Stimulated activated naive CD8-positive, alpha-beta T cell treated with anti-CD3 and anti-CD28 coated beads, Interleukin-15, amount 100 ng/mL, for 72 hours (primary cell): ENCODE measurements around the gene MYO7A.
A peak's percentile ranks its signal among the peaks of the same experiment; 100 is the strongest.

ENCODE experiments used
- ATAC-seq: fragments of 150-1000 bp; cut with Tn5 transposase; 2 replicates; pipeline ENCODE4 v1.10.0; 2021; ENCODE audit warnings: mild to moderate bottlenecking, moderate library complexity
- DNase-seq, 2 donors: peaks; one replicate each; pipeline ENCODE4 v3.0.0; 2021 to 2022
- H3K27ac Mint-ChIP-seq, 2 donors: one replicate each; pipeline ENCODE4 v1.8.0; 2022; ENCODE audit warnings: mild to moderate bottlenecking in 2 of 2, mixed read lengths in 2 of 2, moderate library complexity in 2 of 2
- H3K27me3 Mint-ChIP-seq: one replicate; pipeline ENCODE4 v1.8.0; 2022; ENCODE audit warnings: mixed read lengths
- H3K4me1 Mint-ChIP-seq: one replicate; pipeline ENCODE4 v1.8.0; 2022; ENCODE audit warnings: mild to moderate bottlenecking, mixed read lengths
- H3K4me3 Mint-ChIP-seq, 2 donors: one replicate each; pipeline ENCODE4 v1.8.0; 2022; ENCODE audit warnings: mild to moderate bottlenecking in 2 of 2, mixed read lengths in 2 of 2, moderate library complexity in 1 of 2
- H3K9me3 Mint-ChIP-seq, 2 donors: one replicate each; pipeline ENCODE4 v1.8.0; 2022; ENCODE audit warnings: mixed read lengths in 2 of 2

Gene MYO7A

DNA sequence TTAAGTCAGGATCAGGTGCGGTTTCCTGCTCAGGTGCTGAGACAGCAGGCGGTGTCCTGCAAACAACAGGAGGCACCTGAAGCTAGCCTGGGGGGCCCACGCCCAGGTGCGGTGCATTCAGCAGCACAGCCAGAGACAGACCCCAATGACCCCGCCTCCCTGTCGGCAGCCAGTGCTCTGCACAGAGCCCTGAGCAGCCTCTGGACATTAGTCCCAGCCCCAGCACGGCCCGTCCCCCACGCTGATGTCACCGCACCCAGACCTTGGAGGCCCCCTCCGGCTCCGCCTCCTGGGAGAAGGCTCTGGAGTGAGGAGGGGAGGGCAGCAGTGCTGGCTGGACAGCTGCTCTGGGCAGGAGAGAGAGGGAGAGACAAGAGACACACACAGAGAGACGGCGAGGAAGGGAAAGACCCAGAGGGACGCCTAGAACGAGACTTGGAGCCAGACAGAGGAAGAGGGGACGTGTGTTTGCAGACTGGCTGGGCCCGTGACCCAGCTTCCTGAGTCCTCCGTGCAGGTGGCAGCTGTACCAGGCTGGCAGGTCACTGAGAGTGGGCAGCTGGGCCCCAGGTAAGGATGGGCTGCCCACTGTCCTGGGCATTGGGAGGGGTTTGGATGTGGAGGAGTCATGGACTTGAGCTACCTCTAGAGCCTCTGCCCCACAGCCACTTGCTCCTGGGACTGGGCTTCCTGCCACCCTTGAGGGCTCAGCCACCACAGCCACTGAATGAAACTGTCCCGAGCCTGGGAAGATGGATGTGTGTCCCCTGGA lies at the start of gene MYO7A:
TSS of gene MYO7A (plus strand) at position 327 of the 772 bp plus-strand sequence. CDS start 2,389 bp downstream, outside the sequence.
- Mint-ChIP-seq H3K9me3 (no peaks in the 10 kb centered on the region), H3K27ac (peak within 1 kb of the TSS in 1 of 2 donors; percentile 69), H3K4me3 (peak within 1 kb of the TSS; percentile 69 to 81), H3K27me3 (peaks cover 29% of the 10 kb centered on the region), H3K4me1 (peaks cover 24% of the 10 kb centered on the region)
- no peak for ATAC-seq
- DNase-seq, result no peak

DNA sequence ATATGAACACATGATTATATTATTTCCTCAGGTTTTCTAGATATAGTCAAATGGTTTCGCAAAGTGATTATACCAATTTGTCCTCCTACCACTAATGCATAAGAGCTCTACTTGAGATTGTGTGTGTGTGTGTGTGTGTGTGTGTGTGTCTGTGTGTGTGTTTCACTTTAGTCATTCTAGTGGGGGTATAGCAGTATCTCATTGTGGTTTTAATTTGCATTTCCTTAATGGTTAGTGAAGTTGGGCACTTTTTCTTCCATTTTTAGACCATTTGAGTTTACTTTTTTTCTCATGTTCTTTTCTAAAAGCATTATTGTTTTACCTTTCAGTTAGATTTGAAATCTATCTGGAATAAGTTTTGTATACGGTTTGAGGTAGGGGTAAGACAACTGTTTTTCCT lies 48.4 kb upstream of the MYO7A start:
- ATAC-seq (no peak), DNase-seq (no peak)
- Mint-ChIP-seq H3K27ac (no peak overlapping the region), H3K4me1 (peaks cover 47% of the 10 kb centered on the region), H3K4me3 (no peak overlapping the region), H3K9me3 (peaks cover 8 to 12% of the 10 kb centered on the region in 2 donors), H3K27me3 (no peaks in the 10 kb centered on the region)

DNA sequence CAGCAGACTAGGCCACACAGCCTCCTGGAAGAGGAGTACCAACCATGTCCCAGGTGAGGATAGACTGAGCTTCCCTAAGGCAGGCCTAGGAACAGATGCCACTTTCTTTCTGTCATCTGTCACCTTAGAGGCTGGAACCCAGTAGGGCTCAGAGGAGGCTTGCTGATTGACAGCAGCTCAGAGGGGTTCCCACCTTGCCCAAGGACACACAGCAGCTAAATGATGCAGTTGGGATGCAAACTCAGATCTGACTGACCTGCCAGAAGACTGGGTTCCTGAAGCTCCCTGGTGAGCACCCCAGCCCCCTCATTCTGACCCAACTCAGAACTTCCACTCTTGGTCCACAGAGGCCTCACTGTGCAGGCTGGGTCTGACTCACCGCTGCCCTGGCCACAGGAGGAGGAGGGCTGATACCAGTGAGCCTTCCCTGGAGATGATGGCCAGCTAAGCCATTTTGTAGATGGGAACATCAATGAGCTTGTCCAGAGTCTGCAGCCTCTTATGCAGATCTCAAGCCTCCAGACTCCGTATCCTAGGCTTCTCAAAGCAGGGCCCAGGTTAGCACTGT lies 47.3 kb upstream of the MYO7A start:
- Mint-ChIP-seq H3K9me3 (peaks cover 8 to 12% of the 10 kb centered on the region in 2 donors), H3K27ac (no peak overlapping the region), H3K4me1 (peaks cover 47% of the 10 kb centered on the region), H3K4me3 (no peak overlapping the region), H3K27me3 (no peaks in the 10 kb centered on the region)
- no peak for DNase-seq
- ATAC-seq, result no peak

DNA sequence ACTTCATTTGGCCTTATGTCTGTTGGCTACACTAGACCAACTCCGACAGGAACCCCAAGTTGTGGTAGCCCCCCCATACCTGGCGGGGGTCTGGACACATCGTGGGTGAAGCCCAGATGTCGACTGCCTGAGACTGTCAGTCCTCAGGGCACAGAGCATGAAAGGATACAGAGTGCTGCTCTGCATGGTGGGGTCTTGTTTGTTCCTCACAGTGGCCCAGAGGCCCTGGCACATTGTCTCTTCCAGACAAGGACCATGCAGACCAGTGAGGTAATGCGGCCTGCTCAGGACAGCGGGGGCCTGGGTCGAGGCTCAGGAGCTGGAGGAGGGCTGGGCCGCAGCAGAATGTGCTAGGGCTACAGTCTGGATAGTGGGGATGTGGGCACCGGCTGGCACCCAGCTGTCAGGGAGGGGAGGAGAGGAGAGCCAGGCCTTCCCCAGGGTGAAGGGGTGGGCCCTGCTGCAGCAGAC lies 46.6 kb upstream of the MYO7A start:
- Mint-ChIP-seq H3K9me3 (peaks cover 8 to 12% of the 10 kb centered on the region in 2 donors), H3K27me3 (no peaks in the 10 kb centered on the region), H3K27ac (peak overlapping the region in 1 of 2 donors; percentile 88), H3K4me3 (no peak overlapping the region), H3K4me1 (peaks cover 47% of the 10 kb centered on the region)
- ATAC-seq (no peak), DNase-seq (no peak)

DNA sequence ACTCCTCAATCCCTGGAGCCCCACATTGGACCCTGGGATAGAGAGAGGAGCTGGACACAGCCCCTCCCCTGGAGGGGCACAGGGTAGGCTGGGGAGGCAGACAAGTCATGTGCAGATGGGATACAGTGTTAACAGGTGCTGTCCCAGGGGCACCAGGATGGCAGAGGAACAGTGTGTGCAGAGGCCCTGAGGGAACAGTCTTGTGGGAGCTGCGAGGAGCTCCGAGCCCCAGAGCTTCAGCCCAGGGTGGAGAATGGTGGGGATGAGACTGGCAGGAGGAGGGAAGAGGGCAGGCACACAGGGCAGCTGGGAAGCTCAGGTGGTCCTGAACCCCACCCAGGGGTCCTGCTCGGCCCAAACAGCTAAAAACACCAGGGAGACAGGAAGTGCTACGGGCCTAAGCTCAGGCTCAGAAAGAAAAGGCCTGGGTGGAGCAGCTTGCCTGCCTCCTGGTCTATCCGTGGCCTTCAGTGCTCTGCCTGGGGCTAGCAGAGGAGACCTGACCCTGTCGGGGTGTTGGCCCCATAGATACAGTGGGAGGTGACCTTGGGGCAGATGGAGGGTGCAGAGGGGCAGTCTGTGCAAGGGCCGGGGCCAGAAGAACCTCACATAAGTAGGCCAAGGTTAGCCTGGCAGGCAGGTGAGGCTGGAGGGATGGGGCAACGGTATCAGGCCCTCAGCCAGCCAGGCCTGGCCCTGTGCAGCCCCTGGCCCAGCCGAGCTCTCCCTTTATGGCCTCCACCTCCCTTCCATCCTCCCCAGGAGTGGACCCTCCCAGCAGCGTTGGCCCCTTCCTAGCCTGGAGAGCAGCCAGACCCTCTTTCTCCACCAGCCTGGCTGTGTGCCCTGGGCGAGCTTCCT lies 45.8 kb upstream of the MYO7A start:
- Mint-ChIP-seq H3K4me3 (peak overlapping the region; percentile 85 to 92), H3K27me3 (no peaks in the 10 kb centered on the region), H3K4me1 (peaks cover 53% of the 10 kb centered on the region), H3K27ac (peak overlapping the region; percentile 98 to 99), H3K9me3 (peaks cover 8 to 12% of the 10 kb centered on the region in 2 donors)
- ATAC-seq, result peak; percentile 38
- DNase-seq, result no peak

DNA sequence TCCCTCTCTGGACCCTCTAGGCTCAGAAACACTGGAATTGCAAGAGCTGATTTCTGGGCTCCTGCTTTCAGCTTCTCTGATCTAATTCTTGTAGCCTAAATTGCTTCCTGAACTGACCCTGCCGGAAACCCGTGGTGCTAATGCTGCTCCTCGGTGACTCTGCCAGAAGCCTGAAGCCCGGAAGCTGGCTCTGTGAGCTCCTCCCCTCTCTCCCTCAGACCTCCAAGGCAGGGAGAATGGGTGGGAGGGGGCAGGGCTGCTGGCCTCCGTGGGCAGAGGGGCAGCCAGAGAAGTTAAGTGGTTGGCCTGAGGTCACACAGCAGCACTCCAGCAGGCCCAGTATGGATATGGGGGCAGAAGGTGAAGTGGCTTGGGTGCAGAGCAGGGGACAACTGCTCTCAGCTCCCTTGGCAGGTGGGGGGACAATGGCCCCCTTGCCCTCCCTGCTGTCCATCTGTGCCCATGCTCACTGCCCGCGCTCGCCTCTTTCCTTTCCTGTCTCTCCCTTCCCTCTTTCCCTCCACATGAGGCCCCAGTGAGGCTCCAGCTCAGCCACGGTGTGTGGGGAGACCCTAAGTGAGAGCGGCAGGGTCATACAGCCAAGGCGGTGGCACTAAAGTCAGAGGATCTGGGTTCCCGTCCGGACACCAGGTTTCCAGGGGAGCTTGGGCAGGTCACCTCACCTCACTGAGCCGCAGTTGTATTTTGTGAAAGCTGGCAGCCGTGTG lies 45.0 kb upstream of the MYO7A start:
- ATAC-seq (peak; percentile 91), DNase-seq (peak; percentile 50 to 71)
- Mint-ChIP-seq H3K27ac (peak overlapping the region; percentile 98 to 99), H3K4me3 (peak overlapping the region; percentile 85 to 92), H3K9me3 (peaks cover 8 to 12% of the 10 kb centered on the region in 2 donors), H3K4me1 (peaks cover 53% of the 10 kb centered on the region), H3K27me3 (no peaks in the 10 kb centered on the region)

DNA sequence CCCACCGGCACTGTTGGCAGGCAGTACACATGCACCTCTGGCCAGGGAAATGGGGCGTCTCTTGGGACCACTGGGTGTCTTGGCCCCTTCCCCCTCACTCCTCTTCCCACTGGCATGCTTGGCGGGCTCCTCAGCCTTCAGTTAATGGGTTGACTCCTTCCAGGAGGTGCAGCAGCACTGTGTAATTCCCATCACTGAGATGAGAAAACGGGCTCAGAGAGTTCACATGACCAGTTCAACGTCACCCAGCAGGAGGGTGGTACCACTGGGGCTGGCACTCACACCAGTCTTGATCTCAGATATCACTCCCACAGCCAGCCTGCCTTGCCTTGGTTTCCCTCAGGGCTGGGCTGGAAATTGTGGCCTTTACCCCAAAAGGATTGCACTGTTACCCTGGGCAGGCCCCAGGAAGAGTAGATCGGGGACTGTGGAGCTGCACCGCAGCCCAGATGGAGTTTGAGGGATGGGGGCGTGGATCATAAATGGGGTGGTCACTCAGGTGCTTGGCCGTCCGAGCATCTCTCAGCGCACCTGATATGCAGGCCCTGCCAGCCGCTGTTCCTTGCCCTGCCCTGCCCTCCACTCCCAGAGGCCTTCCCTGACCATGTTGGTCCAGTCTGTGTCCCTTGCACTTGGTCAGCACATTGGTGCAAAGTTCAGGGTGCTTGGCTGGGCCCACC lies 44.3 kb upstream of the MYO7A start:
- H3K4me3 Mint-ChIP-seq, result peak overlapping the region in 1 of 2 donors; percentile 41
- peaks cover 3 to 5% of the 10 kb centered on the region in 2 donors for H3K9me3 Mint-ChIP-seq
- DNase-seq, result no peak
- no peaks in the 10 kb centered on the region for H3K27me3 Mint-ChIP-seq
- peaks cover 53% of the 10 kb centered on the region for H3K4me1 Mint-ChIP-seq
- peak overlapping the region; percentile 98 to 99 for H3K27ac Mint-ChIP-seq
- no peak for ATAC-seq

DNA sequence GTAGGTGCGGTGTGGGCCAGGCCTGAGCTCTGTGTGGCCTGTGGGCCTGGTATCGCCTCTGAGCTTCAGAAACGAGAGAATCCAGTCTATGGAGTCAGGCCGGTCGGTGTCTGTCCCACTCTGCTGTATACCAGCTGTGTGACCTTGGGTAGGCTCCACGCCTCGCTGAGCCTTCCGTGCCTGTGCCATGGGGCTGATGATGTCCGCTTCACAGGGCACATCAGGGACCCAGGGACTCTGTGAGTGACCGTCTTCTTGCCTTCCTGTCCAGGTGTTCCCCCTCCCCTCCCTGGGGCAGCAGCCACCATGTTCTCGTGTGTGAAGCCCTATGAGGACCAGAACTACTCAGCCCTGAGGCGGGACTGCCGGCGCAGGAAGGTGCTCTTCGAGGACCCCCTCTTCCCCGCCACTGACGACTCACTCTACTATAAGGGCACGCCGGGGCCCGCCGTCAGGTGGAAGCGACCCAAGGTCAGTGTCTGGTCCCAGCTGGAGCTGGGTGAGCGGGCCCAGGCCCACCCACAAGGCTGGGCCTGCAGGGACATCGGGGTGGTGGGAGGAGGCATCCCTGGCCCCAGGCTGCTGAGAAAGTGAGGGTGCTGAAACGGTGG lies 43.4 kb upstream of the MYO7A start:
- H3K4me3 Mint-ChIP-seq, result no peak overlapping the region
- H3K4me1 Mint-ChIP-seq, result peaks cover 52% of the 10 kb centered on the region
- DNase-seq (no peak), ATAC-seq (no peak)
- no peaks in the 10 kb centered on the region for H3K9me3 Mint-ChIP-seq
- peak overlapping the region in 1 of 2 donors; percentile 98 for H3K27ac Mint-ChIP-seq
- no peaks in the 10 kb centered on the region for H3K27me3 Mint-ChIP-seq

DNA sequence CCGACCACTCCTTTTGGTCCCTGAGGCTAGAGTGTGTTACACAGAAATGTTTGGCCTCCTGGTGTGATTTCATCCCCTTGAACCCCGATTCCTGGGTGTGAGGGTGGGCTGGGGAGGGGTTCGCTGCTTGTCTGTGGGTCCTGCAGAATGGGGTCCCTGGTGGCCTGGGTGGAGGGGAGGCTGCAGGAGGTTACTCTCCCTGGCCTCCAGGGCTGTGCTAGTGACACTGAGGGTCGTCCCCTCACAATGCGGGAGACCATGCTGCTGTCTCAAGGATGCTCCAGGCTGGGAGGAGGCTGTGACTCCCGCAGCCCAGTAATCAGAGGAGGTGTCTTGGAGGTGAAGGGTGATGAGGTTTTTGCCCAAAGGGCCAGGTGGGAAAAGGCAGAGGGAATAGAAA lies 42.4 kb upstream of the MYO7A start:
- Mint-ChIP-seq H3K4me3 (no peak overlapping the region), H3K4me1 (peaks cover 46% of the 10 kb centered on the region), H3K27me3 (no peaks in the 10 kb centered on the region), H3K27ac (peak overlapping the region in 1 of 2 donors; percentile 53), H3K9me3 (no peaks in the 10 kb centered on the region)
- ATAC-seq (no peak), DNase-seq (no peak)

DNA sequence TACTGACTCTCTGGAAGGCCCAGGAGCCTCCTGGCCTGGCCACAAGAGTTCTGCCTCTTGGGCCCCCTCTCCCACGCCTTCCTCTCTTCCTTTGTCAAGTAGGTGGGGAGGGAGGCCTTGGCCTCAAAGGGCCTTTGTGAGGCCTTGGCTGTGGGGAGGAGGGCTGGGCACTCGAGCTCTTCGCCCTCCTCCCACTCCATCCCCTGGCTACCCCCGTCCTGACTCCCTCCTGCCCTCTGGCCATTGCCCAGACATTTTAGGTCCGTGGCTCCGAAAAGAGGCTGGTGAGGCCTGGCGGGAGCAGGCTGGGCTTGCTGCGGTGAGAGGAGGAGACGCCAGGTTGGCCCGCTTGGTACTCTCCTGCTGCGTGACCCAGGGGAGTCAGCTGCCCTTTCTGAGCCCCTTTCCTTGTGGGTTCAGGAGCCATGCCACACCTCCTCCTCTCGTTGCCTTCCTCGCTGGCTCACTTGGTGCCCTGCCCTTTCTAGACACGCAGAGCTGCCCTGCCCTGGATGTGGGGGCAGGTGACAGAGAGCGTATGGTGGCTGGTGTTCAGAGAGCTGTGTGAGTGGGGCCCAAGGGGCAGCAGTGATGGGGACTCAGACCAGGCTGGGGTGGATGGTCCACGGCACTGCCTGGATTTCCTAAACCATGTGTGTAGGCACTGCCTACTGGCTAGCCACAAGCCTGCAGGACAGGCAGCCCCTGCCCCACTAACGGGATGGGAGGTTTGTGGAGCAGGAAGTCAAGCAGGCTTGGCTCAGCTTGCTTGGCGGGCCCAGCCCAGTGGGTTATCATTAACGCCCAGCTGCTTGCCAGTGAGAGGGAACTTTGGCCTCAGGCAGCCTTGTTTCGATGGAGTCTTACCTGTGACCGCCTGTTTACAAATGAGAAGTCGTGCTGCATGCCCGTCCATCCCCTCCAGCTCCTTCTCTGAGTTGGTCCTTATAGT lies 41.2 kb upstream of the MYO7A start:
- Mint-ChIP-seq H3K27me3 (no peaks in the 10 kb centered on the region), H3K9me3 (no peaks in the 10 kb centered on the region), H3K27ac (peak overlapping the region in 1 of 2 donors; percentile 54), H3K4me1 (peaks cover 43% of the 10 kb centered on the region), H3K4me3 (no peak overlapping the region)
- DNase-seq, result no peak
- no peak for ATAC-seq

DNA sequence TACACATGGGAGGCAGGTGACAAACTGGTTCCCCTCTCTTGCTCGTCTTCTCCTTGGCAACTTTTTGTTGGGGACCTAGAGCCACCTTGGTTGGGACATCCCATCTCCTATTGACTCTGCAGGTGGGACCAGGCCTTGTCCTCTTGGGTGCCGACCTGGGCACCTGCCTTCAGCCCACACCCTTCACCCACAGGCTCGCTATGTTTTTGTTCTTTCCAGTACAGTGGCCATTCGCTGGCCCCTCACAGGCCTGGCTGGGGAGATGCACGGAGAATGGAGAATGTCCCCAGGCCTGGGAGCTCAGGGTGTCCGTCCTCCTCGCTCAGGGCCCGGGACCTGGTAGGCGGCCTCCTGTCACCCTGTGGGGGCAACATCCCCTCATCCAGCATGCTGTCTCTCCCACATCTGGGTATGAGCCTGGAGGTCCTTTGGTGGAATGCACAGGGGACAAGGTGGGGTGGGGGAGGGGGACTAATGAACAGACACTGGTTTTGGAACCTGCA lies 40.3 kb upstream of the MYO7A start:
- ATAC-seq (no peak), DNase-seq (no peak)
- H3K27ac Mint-ChIP-seq, result no peak overlapping the region
- no peaks in the 10 kb centered on the region for H3K27me3 Mint-ChIP-seq
- no peak overlapping the region for H3K4me3 Mint-ChIP-seq
- peaks cover 33% of the 10 kb centered on the region for H3K4me1 Mint-ChIP-seq
- H3K9me3 Mint-ChIP-seq, result no peaks in the 10 kb centered on the region

DNA sequence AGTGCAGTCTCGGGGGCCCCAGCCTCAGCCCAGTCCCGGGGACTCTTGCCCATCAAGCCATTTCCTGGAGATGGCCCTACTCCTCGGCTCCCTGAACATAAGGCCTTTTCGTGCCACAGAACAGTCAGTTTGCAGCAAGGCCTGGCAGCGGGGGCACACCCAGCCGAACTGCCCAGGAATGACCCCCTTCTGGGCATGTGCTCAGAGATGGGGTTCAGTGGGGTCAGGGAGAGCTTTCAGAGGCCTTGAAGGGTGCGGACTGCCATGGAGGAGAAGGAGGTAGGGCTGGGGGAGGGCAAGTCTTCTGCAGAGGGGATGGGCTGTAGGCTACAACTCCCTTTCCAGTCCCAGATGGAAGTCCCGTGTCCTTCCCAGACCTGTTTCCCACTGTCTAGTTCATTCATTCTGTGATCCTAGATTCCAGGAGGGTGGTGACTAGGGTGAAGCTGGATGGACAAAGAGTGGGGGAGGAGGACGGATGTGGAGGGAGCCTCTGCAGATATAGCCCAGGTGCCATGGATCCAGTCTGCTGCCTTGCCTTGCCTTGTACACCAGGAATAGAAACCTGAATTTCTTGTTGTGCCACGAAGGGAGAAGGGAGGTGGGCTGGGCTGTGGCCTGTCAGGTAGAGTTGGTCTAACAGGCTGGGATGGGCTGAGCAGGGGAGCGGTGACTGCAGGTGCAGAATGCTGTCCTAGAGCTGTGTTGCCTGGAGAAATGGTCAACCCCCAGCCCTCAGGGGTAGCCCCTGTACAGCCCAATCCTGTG lies 39.6 kb upstream of the MYO7A start:
- ATAC-seq, result no peak
- peak overlapping the region in 1 of 2 donors; percentile 58 for H3K27ac Mint-ChIP-seq
- H3K27me3 Mint-ChIP-seq, result no peaks in the 10 kb centered on the region

More for the DNA sequence above, 39.6 kb upstream of the MYO7A start:
- no peak for DNase-seq
- H3K4me1 Mint-ChIP-seq, result peaks cover 27% of the 10 kb centered on the region
- H3K9me3 Mint-ChIP-seq, result no peaks in the 10 kb centered on the region
- H3K4me3 Mint-ChIP-seq, result no peak overlapping the region
